HT-29 (cell line): ENCODE results near the gene TTC28. TPM values are rescaled to one million over a fixed set of nuclear protein-coding genes. Genes with fewer than 3 reads are reported as not detected.
"Not testable (repeated sequence)": the region's sequence is repeated elsewhere in the genome, so short reads cannot be mapped to it uniquely, and the experiment has no call there.

Source experiments
- DNase-seq: peaks from one replicate; pipeline ENCODE4 v3.0.0-alpha.2; 2015; ENCODE audit warnings: low spot score
- total RNA-seq: library from RNA; depleted of rRNA; stranded (reverse); fragments of >200 nt; shearing (Covaris generic); gene quantifications from 2 replicates; pipeline ENCODE4 v1.2.3, GENCODE V29; 2014

The TTC28 gene
- total RNA-seq, 1 experiment from 2014 or later = not detected

- DNase-seq = not testable (repeated sequence)
Observed at GRCh38 chr22:28678170-28678569, 1.5 kb downstream of the TTC28 start.

- DNase-seq = no peak
Observed at GRCh38 chr22:28674121-28674563, 5.5 kb downstream of the TTC28 start.

- no peak for DNase-seq
Observed at GRCh38 chr22:28670756-28671155, 8.9 kb downstream of the TTC28 start.

GRCh38 chr22:28670161-28670560 lies 9.5 kb downstream of the TTC28 start:
- DNase-seq = no peak

GRCh38 chr22:28669387-28669786 lies 10.3 kb downstream of the TTC28 start:
- DNase-seq = no peak

- DNase-seq = not testable (repeated sequence)
Observed at GRCh38 chr22:28663569-28663942, 16.1 kb downstream of the TTC28 start.

- DNase-seq = no peak
Observed at GRCh38 chr22:28658448-28658847, 21.2 kb downstream of the TTC28 start.

- DNase-seq = no peak
Observed at GRCh38 chr22:28656181-28656580, 23.5 kb downstream of the TTC28 start.

GRCh38 chr22:28650463-28650862 lies 29.2 kb downstream of the TTC28 start:
- DNase-seq = no peak

- no peak for DNase-seq
Observed at GRCh38 chr22:28648792-28649191, 30.8 kb downstream of the TTC28 start.

GRCh38 chr22:28647216-28647615 lies 32.4 kb downstream of the TTC28 start:
- no peak for DNase-seq

- DNase-seq = no peak
Observed at GRCh38 chr22:28639321-28639720, 40.3 kb downstream of the TTC28 start.

GRCh38 chr22:28637225-28637624 lies 42.4 kb downstream of the TTC28 start:
- DNase-seq = no peak

GRCh38 chr22:28630177-28630574 lies 49.5 kb downstream of the TTC28 start:
- DNase-seq = no peak

GRCh38 chr22:28629420-28630176 lies 50.0 kb downstream of the TTC28 start:
- DNase-seq = no peak

GRCh38 chr22:28628766-28629165 lies 50.9 kb downstream of the TTC28 start:
- no peak for DNase-seq

GRCh38 chr22:28627791-28628190 lies 51.8 kb downstream of the TTC28 start:
- no peak for DNase-seq

- no peak for DNase-seq
Observed at GRCh38 chr22:28620244-28620922, 59.3 kb downstream of the TTC28 start.

- no peak for DNase-seq
Observed at GRCh38 chr22:28619236-28619635, 60.4 kb downstream of the TTC28 start.

GRCh38 chr22:28615423-28615822 lies 64.2 kb downstream of the TTC28 start:
- not testable (repeated sequence) for DNase-seq

GRCh38 chr22:28609921-28610320 lies 69.7 kb downstream of the TTC28 start:
- DNase-seq = no peak

GRCh38 chr22:28608546-28608945 lies 71.1 kb downstream of the TTC28 start:
- no peak for DNase-seq

GRCh38 chr22:28607795-28608194 lies 71.8 kb downstream of the TTC28 start:
- no peak for DNase-seq
